Measurements from ENCODE around the gene CYYR1.

Gene CYYR1

GRCh38 chr21:26557106-26557505 is 16.0 kb downstream of the CYYR1 start:
- no peaks in the 10 kb centered on the region for H3K36me3 ChIP-seq (ENCODE audit: control insufficient read depth, insufficient read depth, low read length)
- no peak for DNase-seq
- H3K4me1 ChIP-seq (ENCODE audit: control insufficient read depth, insufficient read depth, low read length, poor library complexity, severe bottlenecking) = no peaks in the 10 kb centered on the region
- no peak overlapping the region for H3K4me3 ChIP-seq (ENCODE audit: insufficient read depth, low read depth, low read length, poor library complexity, severe bottlenecking)
- H3K9me3 ChIP-seq (ENCODE audit: control insufficient read depth, low read length) = no peaks in the 10 kb centered on the region
- H3K27ac ChIP-seq (ENCODE audit: insufficient read depth, low read length, poor library complexity, severe bottlenecking) = no peak overlapping the region
- H3K27me3 ChIP-seq (replicated peaks; ENCODE audit: control insufficient read depth, insufficient read depth, low read length, poor library complexity, severe bottlenecking) = no peaks in the 10 kb centered on the region

DNA sequence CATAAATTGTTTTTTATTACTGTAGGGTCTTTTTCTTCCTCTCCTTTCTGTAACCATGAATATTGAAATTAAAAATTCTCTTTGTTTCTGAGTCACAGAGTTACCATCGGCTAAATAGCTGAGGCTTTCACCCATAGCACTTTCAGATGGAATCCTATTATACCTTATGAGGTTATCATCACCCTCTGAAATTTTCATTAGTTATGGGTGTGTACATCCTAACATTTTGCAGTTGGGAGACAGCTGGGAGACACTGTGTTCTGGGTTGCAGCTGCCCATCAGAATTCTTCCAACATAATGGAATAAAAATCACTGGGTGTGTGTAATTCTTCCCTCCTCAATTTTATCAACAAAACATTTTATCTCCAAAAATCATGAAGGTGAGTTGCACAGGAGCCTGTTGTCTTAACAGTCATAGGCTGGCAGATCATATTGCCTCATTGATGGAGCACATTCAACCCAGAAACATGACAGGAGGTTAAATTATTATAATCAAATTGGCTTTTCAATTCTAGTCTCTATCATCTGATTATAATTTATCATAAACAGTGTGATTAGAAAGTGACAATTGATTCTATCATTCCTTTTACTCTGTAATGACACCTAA is 17.4 kb downstream of the CYYR1 start:
- Histone ChIP-seq H3K27ac (ENCODE audit: insufficient read depth, low read length, poor library complexity, severe bottlenecking) (no peak overlapping the region), H3K4me3 (ENCODE audit: insufficient read depth, low read depth, low read length, poor library complexity, severe bottlenecking) (no peak overlapping the region), H3K36me3 (ENCODE audit: control insufficient read depth, insufficient read depth, low read length) (no peaks in the 10 kb centered on the region), H3K4me1 (ENCODE audit: control insufficient read depth, insufficient read depth, low read length, poor library complexity, severe bottlenecking) (no peaks in the 10 kb centered on the region), H3K27me3 (replicated peaks; ENCODE audit: control insufficient read depth, insufficient read depth, low read length, poor library complexity, severe bottlenecking) (no peaks in the 10 kb centered on the region), H3K9me3 (ENCODE audit: control insufficient read depth, low read length) (no peaks in the 10 kb centered on the region)
- DNase-seq = no peak

DNA sequence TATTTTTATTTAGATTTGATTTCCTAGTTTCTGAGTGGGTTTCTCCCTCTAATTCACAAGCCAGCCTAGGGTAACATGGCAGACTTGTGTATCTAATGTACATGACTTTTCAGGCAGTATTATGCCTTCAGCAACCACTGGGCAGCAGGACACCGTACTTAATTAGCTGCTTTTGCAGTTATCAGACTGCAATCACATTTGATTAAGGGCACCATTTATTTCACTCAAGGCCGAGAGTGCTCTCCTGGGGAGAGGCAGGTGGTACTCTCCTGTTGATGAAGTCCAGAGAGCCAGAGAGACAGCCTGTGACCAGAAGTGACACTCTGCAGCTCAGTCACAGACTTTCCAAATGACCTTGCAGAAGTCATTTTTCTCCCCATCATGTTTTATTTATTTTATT is 18.7 kb downstream of the CYYR1 start:
- DNase-seq = no peak
- Histone ChIP-seq H3K4me1 (ENCODE audit: control insufficient read depth, insufficient read depth, low read length, poor library complexity, severe bottlenecking) (no peaks in the 10 kb centered on the region), H3K36me3 (ENCODE audit: control insufficient read depth, insufficient read depth, low read length) (no peaks in the 10 kb centered on the region), H3K9me3 (ENCODE audit: control insufficient read depth, low read length) (no peaks in the 10 kb centered on the region), H3K4me3 (ENCODE audit: insufficient read depth, low read depth, low read length, poor library complexity, severe bottlenecking) (no peak overlapping the region), H3K27me3 (replicated peaks; ENCODE audit: control insufficient read depth, insufficient read depth, low read length, poor library complexity, severe bottlenecking) (no peaks in the 10 kb centered on the region), H3K27ac (ENCODE audit: insufficient read depth, low read length, poor library complexity, severe bottlenecking) (no peak overlapping the region)

- Histone ChIP-seq H3K4me3 (ENCODE audit: insufficient read depth, low read depth, low read length, poor library complexity, severe bottlenecking) (no peak overlapping the region), H3K27ac (ENCODE audit: insufficient read depth, low read length, poor library complexity, severe bottlenecking) (no peak overlapping the region), H3K27me3 (replicated peaks; ENCODE audit: control insufficient read depth, insufficient read depth, low read length, poor library complexity, severe bottlenecking) (no peaks in the 10 kb centered on the region), H3K9me3 (ENCODE audit: control insufficient read depth, low read length) (no peaks in the 10 kb centered on the region), H3K4me1 (ENCODE audit: control insufficient read depth, insufficient read depth, low read length, poor library complexity, severe bottlenecking) (no peaks in the 10 kb centered on the region), H3K36me3 (ENCODE audit: control insufficient read depth, insufficient read depth, low read length) (no peaks in the 10 kb centered on the region)
- no peak for DNase-seq
These were observed 19.2 kb downstream of the CYYR1 start for GRCh38 chr21:26553898-26554297.

DNA sequence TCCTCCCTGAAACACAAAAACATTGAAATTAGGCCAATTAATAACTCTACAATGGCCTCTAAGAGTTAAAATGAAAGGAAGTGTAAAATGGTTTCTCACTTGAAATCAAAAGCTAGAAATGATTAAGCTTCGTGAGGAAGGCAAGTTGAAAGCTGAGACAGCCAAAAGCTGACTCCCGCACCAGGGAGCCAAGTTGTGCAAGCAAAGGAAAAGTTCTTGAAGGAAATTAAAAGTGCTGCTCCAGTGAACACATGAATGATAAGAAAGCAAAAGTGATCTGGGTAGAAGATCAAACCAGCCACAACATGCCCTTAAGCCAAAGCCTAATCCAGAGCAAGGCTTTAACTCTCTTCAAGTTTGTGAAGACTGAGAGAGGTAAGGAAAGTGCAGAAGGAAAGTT is 22.8 kb downstream of the CYYR1 start:
- Histone ChIP-seq H3K4me1 (ENCODE audit: control insufficient read depth, insufficient read depth, low read length, poor library complexity, severe bottlenecking) (no peaks in the 10 kb centered on the region), H3K27me3 (replicated peaks; ENCODE audit: control insufficient read depth, insufficient read depth, low read length, poor library complexity, severe bottlenecking) (no peaks in the 10 kb centered on the region), H3K9me3 (ENCODE audit: control insufficient read depth, low read length) (no peaks in the 10 kb centered on the region), H3K36me3 (ENCODE audit: control insufficient read depth, insufficient read depth, low read length) (no peaks in the 10 kb centered on the region), H3K27ac (ENCODE audit: insufficient read depth, low read length, poor library complexity, severe bottlenecking) (no peak overlapping the region), H3K4me3 (ENCODE audit: insufficient read depth, low read depth, low read length, poor library complexity, severe bottlenecking) (no peak overlapping the region)
- DNase-seq = no peak

DNA sequence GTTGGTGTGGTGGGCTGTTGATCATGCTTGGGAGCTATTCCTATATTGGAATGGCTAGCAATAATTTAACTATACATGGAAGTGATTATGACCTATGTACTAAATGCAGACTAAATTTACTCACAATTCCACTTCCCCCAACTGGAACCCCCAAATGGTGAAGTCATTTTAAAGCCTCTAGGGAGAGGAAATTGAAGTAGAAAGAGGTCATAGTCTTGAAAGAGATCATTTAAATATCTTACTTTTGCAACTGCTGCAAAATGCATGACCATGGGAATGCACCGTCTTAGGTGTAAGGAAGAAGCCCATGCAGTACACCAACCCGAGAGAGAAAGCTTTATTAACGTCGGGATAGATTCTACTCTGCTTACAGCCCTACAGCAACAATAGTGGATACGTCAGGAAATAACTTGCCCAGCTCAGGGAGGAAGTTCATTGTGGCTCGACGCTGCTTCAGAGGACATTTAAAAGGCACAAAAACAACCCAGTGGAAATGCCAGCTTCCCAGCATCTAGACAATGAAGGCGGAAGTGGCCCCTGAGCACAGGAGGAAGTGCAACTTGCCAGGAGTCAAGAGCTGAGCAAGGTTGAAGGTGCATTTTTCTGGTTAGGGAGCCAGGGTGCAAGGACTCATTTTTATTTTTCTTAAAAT is 26.5 kb downstream of the CYYR1 start:
- no peak overlapping the region for H3K4me3 ChIP-seq (ENCODE audit: insufficient read depth, low read depth, low read length, poor library complexity, severe bottlenecking)
- H3K27ac ChIP-seq (ENCODE audit: insufficient read depth, low read length, poor library complexity, severe bottlenecking) = no peak overlapping the region
- no peaks in the 10 kb centered on the region for H3K36me3 ChIP-seq (ENCODE audit: control insufficient read depth, insufficient read depth, low read length)
- no peak for DNase-seq
- no peaks in the 10 kb centered on the region for H3K4me1 ChIP-seq (ENCODE audit: control insufficient read depth, insufficient read depth, low read length, poor library complexity, severe bottlenecking)
- no peaks in the 10 kb centered on the region for H3K27me3 ChIP-seq (replicated peaks; ENCODE audit: control insufficient read depth, insufficient read depth, low read length, poor library complexity, severe bottlenecking)
- no peaks in the 10 kb centered on the region for H3K9me3 ChIP-seq (ENCODE audit: control insufficient read depth, low read length)

- no peaks in the 10 kb centered on the region for H3K27me3 ChIP-seq (replicated peaks; ENCODE audit: control insufficient read depth, insufficient read depth, low read length, poor library complexity, severe bottlenecking)
- no peak overlapping the region for H3K27ac ChIP-seq (ENCODE audit: insufficient read depth, low read length, poor library complexity, severe bottlenecking)
- H3K9me3 ChIP-seq (ENCODE audit: control insufficient read depth, low read length) = no peaks in the 10 kb centered on the region
- H3K4me3 ChIP-seq (ENCODE audit: insufficient read depth, low read depth, low read length, poor library complexity, severe bottlenecking) = no peak overlapping the region
- H3K36me3 ChIP-seq (ENCODE audit: control insufficient read depth, insufficient read depth, low read length) = no peaks in the 10 kb centered on the region
- no peak for DNase-seq
- no peaks in the 10 kb centered on the region for H3K4me1 ChIP-seq (ENCODE audit: control insufficient read depth, insufficient read depth, low read length, poor library complexity, severe bottlenecking)
These were observed 28.8 kb downstream of the CYYR1 start for GRCh38 chr21:26544201-26544775.

DNA sequence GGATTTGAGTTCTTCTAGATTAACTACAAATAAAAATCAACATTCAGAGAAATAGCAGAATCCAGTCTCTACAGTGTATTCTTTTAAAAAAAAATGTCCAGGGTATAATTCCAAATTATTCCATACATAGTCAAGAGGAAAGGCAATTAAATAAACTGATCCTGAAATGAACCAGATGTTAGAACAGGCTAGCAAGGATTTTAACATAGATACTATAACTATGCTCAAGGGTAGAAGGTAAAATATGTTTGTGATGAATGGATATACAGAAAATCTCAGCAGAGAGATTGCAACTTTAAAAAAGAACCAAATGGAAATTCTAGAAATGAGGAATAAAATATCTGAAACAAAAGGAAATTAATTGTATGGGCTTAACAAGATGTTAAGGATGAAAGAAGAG is 32.4 kb downstream of the CYYR1 start:
- no peak for DNase-seq
- H3K27me3 ChIP-seq (replicated peaks; ENCODE audit: control insufficient read depth, insufficient read depth, low read length, poor library complexity, severe bottlenecking) = no peaks in the 10 kb centered on the region
- no peaks in the 10 kb centered on the region for H3K36me3 ChIP-seq (ENCODE audit: control insufficient read depth, insufficient read depth, low read length)
- H3K4me1 ChIP-seq (ENCODE audit: control insufficient read depth, insufficient read depth, low read length, poor library complexity, severe bottlenecking) = no peaks in the 10 kb centered on the region
- H3K27ac ChIP-seq (ENCODE audit: insufficient read depth, low read length, poor library complexity, severe bottlenecking) = no peak overlapping the region
- H3K4me3 ChIP-seq (ENCODE audit: insufficient read depth, low read depth, low read length, poor library complexity, severe bottlenecking) = no peak overlapping the region
- H3K9me3 ChIP-seq (ENCODE audit: control insufficient read depth, low read length) = no peaks in the 10 kb centered on the region

GRCh38 chr21:26539566-26539965 is 33.5 kb downstream of the CYYR1 start:
- no peaks in the 10 kb centered on the region for H3K36me3 ChIP-seq (ENCODE audit: control insufficient read depth, insufficient read depth, low read length)
- no peak for DNase-seq
- no peaks in the 10 kb centered on the region for H3K9me3 ChIP-seq (ENCODE audit: control insufficient read depth, low read length)
- no peaks in the 10 kb centered on the region for H3K27me3 ChIP-seq (replicated peaks; ENCODE audit: control insufficient read depth, insufficient read depth, low read length, poor library complexity, severe bottlenecking)
- no peaks in the 10 kb centered on the region for H3K4me1 ChIP-seq (ENCODE audit: control insufficient read depth, insufficient read depth, low read length, poor library complexity, severe bottlenecking)
- H3K4me3 ChIP-seq (ENCODE audit: insufficient read depth, low read depth, low read length, poor library complexity, severe bottlenecking) = no peak overlapping the region
- no peak overlapping the region for H3K27ac ChIP-seq (ENCODE audit: insufficient read depth, low read length, poor library complexity, severe bottlenecking)

GRCh38 chr21:26534517-26534916 is 38.6 kb downstream of the CYYR1 start:
- H3K9me3 ChIP-seq (ENCODE audit: control insufficient read depth, low read length) = no peaks in the 10 kb centered on the region
- H3K4me3 ChIP-seq (ENCODE audit: insufficient read depth, low read depth, low read length, poor library complexity, severe bottlenecking) = no peak overlapping the region
- no peak overlapping the region for H3K27ac ChIP-seq (ENCODE audit: insufficient read depth, low read length, poor library complexity, severe bottlenecking)
- no peaks in the 10 kb centered on the region for H3K36me3 ChIP-seq (ENCODE audit: control insufficient read depth, insufficient read depth, low read length)
- no peaks in the 10 kb centered on the region for H3K27me3 ChIP-seq (replicated peaks; ENCODE audit: control insufficient read depth, insufficient read depth, low read length, poor library complexity, severe bottlenecking)
- H3K4me1 ChIP-seq (ENCODE audit: control insufficient read depth, insufficient read depth, low read length, poor library complexity, severe bottlenecking) = no peaks in the 10 kb centered on the region
- DNase-seq = no peak
